Fibroblast of the aortic adventitia (primary cell): ENCODE data around the gene SPATA20. TPM values are rescaled to one million over a fixed set of nuclear protein-coding genes. Genes with fewer than 3 reads are reported as not detected.

Source experiments
- DNase-seq: peaks from one replicate; pipeline ENCODE4 v3.0.0-alpha.2; 2010; ENCODE audit warnings: low read depth
- H3K4me3 ChIP-seq: 2 replicates; pipeline ENCODE4 v1.5.1; 2011; ENCODE audit warnings: low read depth, mild to moderate bottlenecking, control low read depth, low read length, moderate library complexity
- CTCF ChIP-seq: IDR thresholded peaks from 2 replicates; pipeline ENCODE4 v1.5.1; 2011; ENCODE audit warnings: mild to moderate bottlenecking, low read length, control low read depth, inconsistent platforms; ENCODE audit not compliant: insufficient read depth
- total RNA-seq: library from RNA; depleted of rRNA; stranded (reverse); fragments of >200 nt; gene quantifications from 2 replicates; pipeline ENCODE4 v1.2.3, GENCODE V29; 2012; ENCODE audit warnings: low replicate concordance

The SPATA20 gene
- total RNA-seq, 1 donor = 63.6 TPM

GRCh38 chr17:50529849-50530248, 17.1 kb upstream of the SPATA20 start:
- no peak for DNase-seq

GRCh38 chr17:50531428-50532025, 15.4 kb upstream of the SPATA20 start:
- no peak for TF ChIP-seq CTCF
- H3K4me3 ChIP-seq = no peak overlapping the region
- no peak for DNase-seq

More at GRCh38 chr17:50529849-50530248, 17.1 kb upstream of the SPATA20 start:
- no peak for TF ChIP-seq CTCF
- no peak overlapping the region for H3K4me3 ChIP-seq

- no peak for DNase-seq
- H3K4me3 ChIP-seq = no peak within 1 kb of the TSS
- no peak for TF ChIP-seq CTCF
Measured at GRCh38 chr17:50532452-50533024, 14.4 kb upstream of the SPATA20 start, which contains the start of gene EPN3. TSS of gene EPN3 (plus strand) at chr17:50532735. CDS start at chr17:50536557, 3,822 bp downstream.

GRCh38 chr17:50533185-50533584, 13.8 kb upstream of the SPATA20 start:
- H3K4me3 ChIP-seq = no peak overlapping the region
- no peak for DNase-seq
- TF ChIP-seq CTCF = no peak

- DNase-seq = peak; percentile 66
- no peak overlapping the region for H3K4me3 ChIP-seq
- no peak for TF ChIP-seq CTCF
Measured at GRCh38 chr17:50533720-50534148, 13.2 kb upstream of the SPATA20 start.

- peak; percentile 42 for TF ChIP-seq CTCF
- no peak for DNase-seq
- no peak overlapping the region for H3K4me3 ChIP-seq
Measured at GRCh38 chr17:50534222-50534978, 12.6 kb upstream of the SPATA20 start.
